ENCODE data around the gene UBE3C.
"Not testable (repeated sequence)": the region's sequence is repeated elsewhere in the genome, so short reads cannot be mapped to it uniquely, and the experiment has no call there.

Gene UBE3C

GRCh38 chr7:157272351-157273207 lies 133.9 kb downstream of the UBE3C start:
- peak overlapping the region in 9 of 11 experiments; percentile 18 to 93 (median 60); a peak in 16 of 22 replicates for H3K27ac ChIP-seq
- peaks cover 36 to 77% (median 69%) of the 10 kb centered on the region in 10 experiments for H3K4me1 ChIP-seq
- H3K9me3 ChIP-seq (replicated peaks in 1 of 11) = no peaks in the 10 kb centered on the region
- H3K36me3 ChIP-seq = peaks cover 26 to 37% (median 35%) of the 10 kb centered on the region in 11 experiments
- peak overlapping the region in 10 of 11 experiments; percentile 21 to 56 (median 40); a peak in 15 of 22 replicates for H3K9ac ChIP-seq
- H4K20me1 ChIP-seq = peaks cover 0 to 13% (median 0%) of the 10 kb centered on the region in 11 experiments; a peak in 1 of 22 replicates
- H3K4me3 ChIP-seq = no peak overlapping the region
- no peak for TF ChIP-seq Cebpa-rat (IDR thresholded peaks at IDR 0.05)
- peak overlapping the region; percentile 40 to 98 (median 90) for H3K4me2 ChIP-seq
- H3K27me3 ChIP-seq = no peaks in the 10 kb centered on the region

- H3K4me3 ChIP-seq = no peak overlapping the region
- peak overlapping the region in 10 of 11 experiments; percentile 23 to 98 (median 66); a peak in 13 of 22 replicates for H3K27ac ChIP-seq
- H3K27me3 ChIP-seq = no peaks in the 10 kb centered on the region
- peak overlapping the region in 5 of 11 experiments; percentile 21 to 56 (median 34); a peak in 6 of 22 replicates for H3K9ac ChIP-seq
- H4K20me1 ChIP-seq = peaks cover 0 to 13% (median 0%) of the 10 kb centered on the region in 11 experiments; a peak in 1 of 22 replicates
- TF ChIP-seq Cebpa-rat (IDR thresholded peaks at IDR 0.05) = no peak
- peaks cover 45 to 86% (median 78%) of the 10 kb centered on the region in 10 experiments for H3K4me1 ChIP-seq
- no peaks in the 10 kb centered on the region for H3K9me3 ChIP-seq (replicated peaks in 1 of 11)
- H3K4me2 ChIP-seq = peak overlapping the region in 10 of 11 experiments; percentile 21 to 98 (median 92); a peak in 17 of 22 replicates
- peaks cover 17 to 29% (median 26%) of the 10 kb centered on the region in 11 experiments for H3K36me3 ChIP-seq
Measured at GRCh38 chr7:157273208-157274093, 134.7 kb downstream of the UBE3C start.

- not testable (repeated sequence) for H3K27me3 ChIP-seq; H3K9ac ChIP-seq; H3K9me3 ChIP-seq (replicated peaks in 1 of 11); H3K4me3 ChIP-seq
- H3K36me3 ChIP-seq = peaks cover 13 to 24% (median 21%) of the 10 kb centered on the region in 11 experiments; a peak in 21 of 22 replicates
- peak overlapping the region in 10 of 11 experiments; percentile 21 to 98 (median 92); a peak in 16 of 22 replicates for H3K4me2 ChIP-seq
- H4K20me1 ChIP-seq = 0 out of 22 replicates have a peak, but pooled peaks cover 0 to 13% (median 0%) of the 10 kb centered on the region in 11 experiments
- peak overlapping the region in 10 of 11 experiments; percentile 23 to 98 (median 62); a peak in 14 of 22 replicates for H3K27ac ChIP-seq
- H3K4me1 ChIP-seq = peaks cover 52 to 93% (median 85%) of the 10 kb centered on the region in 10 experiments
Measured at GRCh38 chr7:157274094-157274634, 135.4 kb downstream of the UBE3C start.

DNA sequence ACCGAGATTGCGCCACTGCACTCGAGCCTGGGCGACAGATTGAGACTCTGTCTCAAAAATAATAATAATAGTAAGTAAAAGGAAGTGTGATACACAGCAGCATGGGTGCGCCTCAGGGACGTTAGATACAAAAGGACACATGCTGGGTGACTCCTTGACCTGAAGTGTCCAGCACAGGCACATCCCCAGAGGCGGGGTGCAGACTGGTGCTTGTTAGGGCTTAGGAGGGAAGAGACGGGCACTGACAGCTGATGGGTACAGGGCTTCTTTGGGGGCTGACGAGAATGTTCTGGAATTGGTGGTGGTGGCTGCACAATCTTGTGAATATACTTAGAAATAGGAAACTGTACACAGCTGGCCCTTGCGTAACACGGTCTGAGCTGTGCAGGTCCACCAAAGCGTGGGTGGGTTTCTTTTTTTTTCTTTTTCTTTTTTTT lies 136.3 kb downstream of the UBE3C start:
- TF ChIP-seq Cebpa-rat (IDR thresholded peaks at IDR 0.05) = peak in 3 of 11 experiments; percentile 12 to 49 (median 33); a peak in 3 of 22 replicates

GRCh38 chr7:157276091-157276561 lies 137.4 kb downstream of the UBE3C start:
- Histone ChIP-seq H3K9me3 (replicated peaks in 1 of 11) (no peaks in the 10 kb centered on the region), H3K4me1 (peaks cover 71 to 100% (median 97%) of the 10 kb centered on the region in 10 experiments), H3K36me3 (peaks cover 0 to 5% (median 1%) of the 10 kb centered on the region in 11 experiments; a peak in 8 of 22 replicates), H3K27me3 (no peaks in the 10 kb centered on the region), H4K20me1 (0 out of 22 replicates have a peak, but pooled peaks cover 0 to 13% (median 0%) of the 10 kb centered on the region in 11 experiments), H3K27ac (peak overlapping the region; percentile 74 to 99 (median 94)), H3K9ac (peak overlapping the region; percentile 66 to 95 (median 74); a peak in 16 of 22 replicates), H3K4me2 (peak overlapping the region; percentile 90 to 100 (median 98)), H3K4me3 (no peak overlapping the region; a peak in 1 of 20 replicates)
- TF ChIP-seq Cebpa-rat (IDR thresholded peaks at IDR 0.05) = no peak

More for the DNA sequence above, 136.3 kb downstream of the UBE3C start:
- H3K36me3 ChIP-seq = peaks cover 4 to 16% (median 12%) of the 10 kb centered on the region in 11 experiments; a peak in 19 of 22 replicates
- H4K20me1 ChIP-seq = 0 out of 22 replicates have a peak, but pooled peaks cover 0 to 13% (median 0%) of the 10 kb centered on the region in 11 experiments
- no peak overlapping the region; a peak in 3 of 22 replicates for H3K9ac ChIP-seq
- peak overlapping the region in 10 of 11 experiments; percentile 31 to 99 (median 94); a peak in 17 of 22 replicates for H3K4me2 ChIP-seq
- H3K4me3 ChIP-seq = peak overlapping the region in 1 of 10 experiments; percentile 39; a peak in 1 of 20 replicates
- H3K9me3 ChIP-seq (replicated peaks in 1 of 11) = no peaks in the 10 kb centered on the region
- peaks cover 60 to 100% (median 92%) of the 10 kb centered on the region in 10 experiments for H3K4me1 ChIP-seq
- peak overlapping the region in 9 of 11 experiments; percentile 52 to 98 (median 62); a peak in 12 of 22 replicates for H3K27ac ChIP-seq
- no peaks in the 10 kb centered on the region for H3K27me3 ChIP-seq

DNA sequence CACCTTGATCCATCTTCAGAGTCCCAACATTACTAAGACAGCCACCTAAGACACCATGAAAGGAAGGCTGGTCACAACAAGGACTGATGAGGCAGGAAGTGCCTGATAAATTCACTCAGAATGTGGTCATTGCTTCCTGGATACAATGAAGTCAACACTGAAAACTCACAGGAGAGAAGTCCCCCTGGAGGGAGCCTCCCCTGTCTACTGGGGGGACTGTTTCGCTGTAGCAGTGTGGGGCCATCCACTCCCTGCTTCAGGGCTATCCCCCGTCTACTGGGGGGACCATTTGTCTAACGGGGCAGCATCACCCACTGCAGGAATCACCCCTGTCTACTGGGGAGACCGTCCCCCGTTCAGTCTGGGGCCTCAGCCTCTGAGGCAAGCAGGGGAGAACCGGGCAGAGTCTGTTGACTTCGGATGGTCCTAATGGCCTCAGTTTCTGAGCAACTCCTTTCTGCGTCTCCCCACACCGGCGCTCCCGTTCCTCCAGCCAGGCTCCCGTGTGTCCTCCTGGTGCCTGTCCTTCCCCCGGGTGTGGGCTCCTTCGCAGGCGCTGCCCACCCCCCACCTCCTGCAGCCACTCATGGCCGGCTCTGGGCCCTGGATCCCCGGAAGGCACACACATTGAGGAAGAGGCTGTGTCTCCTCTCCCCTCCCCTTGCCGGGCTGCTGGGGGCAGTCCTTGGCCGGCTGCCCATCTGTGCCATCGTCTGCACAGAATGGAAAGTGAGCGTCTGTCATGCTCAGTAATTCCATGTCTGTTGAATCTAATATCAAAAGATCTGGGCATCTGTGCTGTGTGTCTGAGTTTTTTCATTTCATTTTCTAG lies 138.2 kb downstream of the UBE3C start:
- no peak for TF ChIP-seq Cebpa-rat (IDR thresholded peaks at IDR 0.05)
- peak overlapping the region; percentile 66 to 95 (median 74); a peak in 21 of 22 replicates for H3K9ac ChIP-seq
- H3K27ac ChIP-seq = peak overlapping the region; percentile 74 to 99 (median 94)

DNA sequence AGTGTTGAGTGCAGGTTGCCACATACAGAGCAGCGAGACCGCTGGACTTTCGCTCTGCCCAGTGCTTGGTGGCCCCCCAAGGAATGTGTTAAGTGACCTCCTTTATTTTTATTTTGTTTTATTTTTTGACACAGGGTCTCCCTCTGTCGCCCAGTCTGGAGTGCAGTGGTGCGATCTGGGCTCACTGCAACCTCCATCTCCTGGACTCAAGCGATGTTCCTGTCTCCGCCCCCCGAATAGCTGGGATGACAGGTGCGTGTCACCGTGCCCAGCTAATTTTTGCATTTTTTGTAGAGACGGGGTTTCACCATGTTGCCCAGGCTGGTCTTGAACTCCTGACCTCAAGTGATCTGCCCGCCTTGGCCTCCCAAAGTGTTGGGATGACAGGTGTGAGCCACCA lies 138.8 kb downstream of the UBE3C start:
- peaks cover 58 to 99% (median 91%) of the 10 kb centered on the region in 10 experiments for H3K4me1 ChIP-seq
- not testable (repeated sequence) for H3K27me3 ChIP-seq; H4K20me1 ChIP-seq; H3K36me3 ChIP-seq; H3K9me3 ChIP-seq (replicated peaks in 1 of 11)
- H3K9ac ChIP-seq = peak overlapping the region in 10 of 11 experiments; percentile 67 to 95 (median 74); a peak in 14 of 22 replicates
- H3K27ac ChIP-seq = peak overlapping the region in 10 of 11 experiments; percentile 92 to 99 (median 95); a peak in 21 of 22 replicates
- H3K4me3 ChIP-seq = peak overlapping the region in 2 of 10 experiments; percentile 22 to 55; a peak in 2 of 20 replicates
- H3K4me2 ChIP-seq = peak overlapping the region; percentile 90 to 100 (median 98)

More for the DNA sequence above, 138.2 kb downstream of the UBE3C start:
- Histone ChIP-seq H3K4me3 (peak overlapping the region in 7 of 10 experiments; percentile 7 to 55 (median 22); a peak in 10 of 20 replicates), H3K36me3 (no peaks in the 10 kb centered on the region), H3K27me3 (no peaks in the 10 kb centered on the region), H3K4me2 (peak overlapping the region; percentile 90 to 100 (median 98)), H3K9me3 (replicated peaks in 1 of 11) (no peaks in the 10 kb centered on the region), H4K20me1 (0 out of 22 replicates have a peak, but pooled peaks cover 0 to 10% (median 0%) of the 10 kb centered on the region in 11 experiments), H3K4me1 (peaks cover 63 to 100% (median 95%) of the 10 kb centered on the region in 10 experiments)

Data from BLaER1 treated with 17β-estradiol and CSF1 and Interleukin-3, amounts not matched to agents 10 nM and 100 nM (cell line).